Measurements from ENCODE around the gene UBE2O. TPM values are rescaled to one million over a fixed set of nuclear protein-coding genes. Genes with fewer than 3 reads are reported as not detected.

UBE2O gene
- total and polyA plus RNA-seq, 7 donors, result 6.2 to 26.3 (median 12.9) TPM

DNA sequence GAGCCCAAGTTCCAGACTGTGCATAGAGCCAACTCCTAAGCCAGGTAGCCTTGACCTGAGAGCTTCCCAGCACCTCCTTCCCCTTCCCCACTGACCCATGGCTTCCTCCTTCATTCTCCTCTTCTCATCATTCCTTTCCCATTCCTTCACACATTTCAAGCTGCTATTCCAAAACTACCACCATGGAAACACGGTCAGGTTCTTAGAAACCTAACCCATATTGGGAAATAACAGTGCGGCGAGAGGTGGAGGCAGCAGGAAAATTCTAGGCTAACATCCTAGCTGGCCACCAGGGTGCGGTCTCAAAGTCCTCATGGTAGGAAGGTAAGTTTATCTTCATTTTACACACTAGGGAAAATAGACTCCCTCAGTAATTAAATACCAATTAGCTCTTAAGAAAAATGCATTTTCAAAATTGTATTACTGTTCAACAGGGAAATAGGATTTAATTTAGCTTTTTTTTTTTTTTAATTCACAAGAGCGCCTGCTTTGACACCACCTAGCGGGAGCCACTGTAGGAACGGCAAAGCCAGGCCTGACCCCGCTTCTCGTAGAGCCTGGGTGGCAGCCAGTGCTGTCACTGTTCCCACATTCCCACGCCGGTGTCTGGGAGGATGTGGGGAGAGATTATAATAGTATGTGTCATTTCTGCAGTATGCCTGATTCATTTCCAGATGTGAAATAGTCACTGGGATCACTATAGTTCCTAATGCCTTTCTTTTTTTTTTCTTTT lies 82.5 kb downstream of the UBE2O start:
- no peak overlapping the region for H3K4me3 ChIP-seq
- WGBS, 2 donors, result 69 to 76% methylated on average over 11 of the region's 11 CpGs
- TF ChIP-seq POLR2AphosphoS5 (IDR thresholded peaks at IDR 0.05), result peak in 3 of 4 donors; percentile 14 to 31 (median 20)
- no peak for TF ChIP-seq POLR2A (IDR thresholded peaks at IDR 0.05)
- no peak for TF ChIP-seq EP300 (IDR thresholded peaks at IDR 0.05)
- TF ChIP-seq, protein P1, sequence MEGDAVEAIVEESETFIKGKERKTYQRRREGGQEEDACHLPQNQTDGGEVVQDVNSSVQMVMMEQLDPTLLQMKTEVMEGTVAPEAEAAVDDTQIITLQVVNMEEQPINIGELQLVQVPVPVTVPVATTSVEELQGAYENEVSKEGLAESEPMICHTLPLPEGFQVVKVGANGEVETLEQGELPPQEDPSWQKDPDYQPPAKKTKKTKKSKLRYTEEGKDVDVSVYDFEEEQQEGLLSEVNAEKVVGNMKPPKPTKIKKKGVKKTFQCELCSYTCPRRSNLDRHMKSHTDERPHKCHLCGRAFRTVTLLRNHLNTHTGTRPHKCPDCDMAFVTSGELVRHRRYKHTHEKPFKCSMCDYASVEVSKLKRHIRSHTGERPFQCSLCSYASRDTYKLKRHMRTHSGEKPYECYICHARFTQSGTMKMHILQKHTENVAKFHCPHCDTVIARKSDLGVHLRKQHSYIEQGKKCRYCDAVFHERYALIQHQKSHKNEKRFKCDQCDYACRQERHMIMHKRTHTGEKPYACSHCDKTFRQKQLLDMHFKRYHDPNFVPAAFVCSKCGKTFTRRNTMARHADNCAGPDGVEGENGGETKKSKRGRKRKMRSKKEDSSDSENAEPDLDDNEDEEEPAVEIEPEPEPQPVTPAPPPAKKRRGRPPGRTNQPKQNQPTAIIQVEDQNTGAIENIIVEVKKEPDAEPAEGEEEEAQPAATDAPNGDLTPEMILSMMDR (IDR thresholded peaks at IDR 0.05), result peak in 3 of 4 experiments; percentile 16 to 24 (median 18)
- H3K9me3 ChIP-seq, result no peaks in the 10 kb centered on the region
- no peaks in the 10 kb centered on the region for H3K36me3 ChIP-seq
- H3K4me1 ChIP-seq, result peaks cover 0 to 5% (median 2%) of the 10 kb centered on the region in 4 donors
- intact Hi-C loops (cut with DNase I), result no loop called here
- peak overlapping the region; percentile 40 to 60 (median 42) for H3K27ac ChIP-seq
- peak; percentile 90 for DNase-seq
- no peaks in the 10 kb centered on the region for H3K27me3 ChIP-seq

DNA sequence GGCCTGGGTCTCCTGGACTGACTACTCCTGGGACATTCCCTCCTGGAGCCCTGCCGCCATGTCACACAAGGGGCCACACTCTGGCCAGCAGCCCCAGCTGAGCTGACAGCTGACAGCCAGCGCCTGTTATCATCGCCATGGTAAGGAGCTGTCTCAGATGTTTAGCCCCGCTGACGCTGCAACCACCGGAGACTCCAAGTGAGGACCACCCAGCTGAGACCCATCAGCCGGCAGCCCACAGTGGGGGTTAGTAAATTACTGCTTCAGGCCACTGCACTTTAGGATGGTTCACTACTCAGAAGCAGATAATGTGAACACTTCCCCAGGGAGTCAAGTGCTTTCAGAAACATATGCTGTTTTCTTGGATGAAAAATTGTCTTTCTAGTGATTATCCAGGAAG lies 83.1 kb downstream of the UBE2O start:
- intact Hi-C loops (cut with DNase I), result no loop called here
- no peaks in the 10 kb centered on the region for H3K9me3 ChIP-seq
- no peaks in the 10 kb centered on the region for H3K36me3 ChIP-seq
- DNase-seq, result no peak
- no peaks in the 10 kb centered on the region for H3K27me3 ChIP-seq
- 82 to 84% methylated on average over 7 of the region's 7 CpGs for WGBS, 2 donors
- TF ChIP-seq POLR2A (IDR thresholded peaks at IDR 0.05) (no peak), EP300 (IDR thresholded peaks at IDR 0.05) (no peak), POLR2AphosphoS5 (IDR thresholded peaks at IDR 0.05) (no peak)
- TF ChIP-seq, protein P1 (IDR thresholded peaks at IDR 0.05), result no peak
- H3K27ac ChIP-seq, result peak overlapping the region; percentile 31 to 60 (median 40)
- H3K4me3 ChIP-seq, result no peak overlapping the region
- H3K4me1 ChIP-seq, result peaks cover 0 to 5% (median 2%) of the 10 kb centered on the region in 4 donors

DNA sequence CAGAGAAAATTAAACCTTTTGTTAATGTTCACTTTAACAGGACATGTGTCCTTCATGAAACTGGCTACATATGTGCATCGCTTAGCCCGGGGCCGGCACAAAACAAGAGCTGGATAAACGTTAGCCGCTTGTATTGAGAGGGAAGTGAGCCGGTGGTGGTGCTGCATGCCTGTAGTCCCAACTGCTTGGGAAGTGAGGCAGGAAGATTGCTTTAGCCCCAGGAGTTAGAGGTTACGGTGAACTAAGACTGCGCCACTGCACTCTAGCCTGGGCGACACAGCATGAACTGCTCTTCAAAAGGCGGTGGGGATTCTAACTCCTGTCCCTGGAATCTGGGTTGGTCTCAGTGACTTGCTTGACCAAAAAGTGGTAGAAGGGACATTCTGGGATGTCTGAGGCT lies 83.6 kb downstream of the UBE2O start:
- H3K9me3 ChIP-seq, result no peaks in the 10 kb centered on the region
- H3K27me3 ChIP-seq, result no peaks in the 10 kb centered on the region
- no peak overlapping the region for H3K27ac ChIP-seq
- no peaks in the 10 kb centered on the region for H3K36me3 ChIP-seq
- peaks cover 0 to 5% (median 2%) of the 10 kb centered on the region in 4 donors for H3K4me1 ChIP-seq
- TF ChIP-seq, protein P1 (IDR thresholded peaks at IDR 0.05), result no peak
- TF ChIP-seq POLR2AphosphoS5 (IDR thresholded peaks at IDR 0.05) (no peak), EP300 (IDR thresholded peaks at IDR 0.05) (no peak), POLR2A (IDR thresholded peaks at IDR 0.05) (no peak)
- intact Hi-C loops (cut with DNase I), result no loop called here
- no peak overlapping the region for H3K4me3 ChIP-seq
- DNase-seq, result no peak
- 84 to 92% methylated on average over 10 of the region's 10 CpGs for WGBS, 2 donors

DNA sequence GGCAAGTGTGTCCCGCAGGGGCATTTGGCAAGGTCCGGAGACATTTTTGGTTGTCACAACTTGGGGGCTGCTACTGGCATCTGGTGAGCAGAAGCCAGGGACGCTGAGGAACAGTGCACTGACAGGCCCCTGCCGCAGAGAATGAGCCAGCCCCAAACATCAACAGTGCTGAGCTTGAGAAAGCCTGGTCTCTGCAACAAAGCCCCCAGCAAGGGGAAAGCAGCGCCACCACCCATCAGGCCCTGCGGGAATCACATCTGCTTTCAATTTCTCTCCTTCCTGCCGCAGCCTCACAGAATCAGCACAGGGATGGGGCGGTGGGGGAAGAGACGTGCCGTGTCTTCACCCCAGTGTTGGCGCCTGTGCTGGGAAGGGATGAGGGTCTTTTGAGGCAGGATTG lies 84.4 kb downstream of the UBE2O start:
- TF ChIP-seq POLR2AphosphoS5 (IDR thresholded peaks at IDR 0.05) (no peak), POLR2A (IDR thresholded peaks at IDR 0.05) (no peak), EP300 (IDR thresholded peaks at IDR 0.05) (no peak)
- TF ChIP-seq, protein P1 (IDR thresholded peaks at IDR 0.05), result no peak
- intact Hi-C loops (cut with DNase I), result no loop called here
- Histone ChIP-seq H3K4me3 (no peak overlapping the region), H3K4me1 (peaks cover 0 to 5% (median 2%) of the 10 kb centered on the region in 4 donors), H3K27me3 (no peaks in the 10 kb centered on the region), H3K27ac (no peak overlapping the region), H3K9me3 (no peaks in the 10 kb centered on the region), H3K36me3 (no peaks in the 10 kb centered on the region)
- DNase-seq, result no peak
- WGBS, 2 donors, result 75 to 90% methylated on average over 11 of the region's 11 CpGs
